HG02610 (cell line): ENCODE measurements around the gene CERK.

ENCODE experiments used
- ATAC-seq: cut with Tn5 transposase; IDR thresholded peaks from one replicate; pipeline ENCODE4 v1.9.1; 2021; ENCODE audit warnings: mild to moderate bottlenecking, moderate library complexity; ENCODE audit not compliant: unreplicated experiment

The CERK gene

GRCh38 chr22:46749682-46750529 is 11.9 kb upstream of the CERK start:
- ATAC-seq = no peak

- ATAC-seq = no peak
Observed at GRCh38 chr22:46748908-46749675, 11.0 kb upstream of the CERK start.

GRCh38 chr22:46748206-46748907 is 10.3 kb upstream of the CERK start:
- no peak for ATAC-seq

- no peak for ATAC-seq
Observed at GRCh38 chr22:46747646-46748045, 9.6 kb upstream of the CERK start.

GRCh38 chr22:46746620-46747019 is 8.6 kb upstream of the CERK start:
- ATAC-seq = no peak

GRCh38 chr22:46746192-46746591 is 8.1 kb upstream of the CERK start:
- ATAC-seq = no peak

- no peak for ATAC-seq
Observed at GRCh38 chr22:46744581-46744980, 6.5 kb upstream of the CERK start.

GRCh38 chr22:46742576-46743221 is 4.6 kb upstream of the CERK start:
- ATAC-seq = no peak

GRCh38 chr22:46741974-46742519 is 4.0 kb upstream of the CERK start:
- ATAC-seq = no peak

- ATAC-seq = no peak
Observed at GRCh38 chr22:46740910-46741780, 3.1 kb upstream of the CERK start.

GRCh38 chr22:46739094-46739870 is 1.2 kb upstream of the CERK start:
- no peak for ATAC-seq

GRCh38 chr22:46738647-46739093 is 618 bp upstream of the CERK start:
- ATAC-seq = no peak

GRCh38 chr22:46737105-46737975 is 712 bp downstream of the CERK start:
- ATAC-seq = no peak

- no peak for ATAC-seq
Observed at GRCh38 chr22:46736705-46737104, 1.3 kb downstream of the CERK start.

- ATAC-seq = no peak
Observed at GRCh38 chr22:46735747-46736608, 2.1 kb downstream of the CERK start.

GRCh38 chr22:46734830-46735453 is 3.1 kb downstream of the CERK start:
- no peak for ATAC-seq
